A673 (cell line): ENCODE data around the gene GLIPR1L1.

Experiments used
- CTCF ChIP-seq: fragments of 300-800, 200-600 bp; sonication (generic); conservative IDR thresholded peaks from 2 replicates; pipeline ENCODE4 v1.5.1; 2017; ENCODE audit warnings: low read depth, mild to moderate bottlenecking, antibody characterized with exemption, low read length, moderate library complexity, mixed read lengths
- EZH2 ChIP-seq: fragments of 200-600 bp; sonication (generic); IDR thresholded peaks from 2 replicates; pipeline ENCODE4 v1.6.1; 2017; ENCODE audit warnings: borderline replicate concordance, low read depth, mild to moderate bottlenecking, mixed read lengths, antibody characterized with exemption, low read length; ENCODE audit not compliant: poor library complexity, severe bottlenecking

DNA sequence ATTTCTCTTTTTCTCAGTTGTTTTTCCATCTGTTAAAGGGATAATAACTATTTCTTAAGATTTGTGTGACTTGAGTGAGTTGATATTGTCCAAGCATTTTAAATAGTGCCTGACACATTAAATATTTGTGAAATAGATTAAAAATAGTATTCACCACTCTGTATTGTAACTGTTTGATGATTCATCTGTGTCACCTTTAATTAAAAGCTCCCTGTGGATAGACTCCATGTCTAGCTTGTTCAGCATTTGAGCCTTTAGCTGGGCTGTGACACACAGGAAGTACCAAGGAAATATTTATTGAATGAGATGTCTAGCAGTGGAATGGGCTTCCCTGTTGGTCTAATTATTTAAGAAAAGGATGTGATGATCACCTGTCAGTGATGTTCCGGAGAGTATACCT, 54.6 kb downstream of the GLIPR1L1 start:
- TF ChIP-seq CTCF: no peak
- no peak for TF ChIP-seq EZH2
